HepG2 (cell line): Measurements from ENCODE around the gene CTSZ. TPM values are rescaled to one million over a fixed set of nuclear protein-coding genes. Genes with fewer than 3 reads are reported as not detected.

Experiments used
- ARHGAP35 ChIP-seq: sonication (generic); formaldehyde crosslinking; IDR thresholded peaks from 2 replicates; pipeline ENCODE4 v1.9.0; 2022; ENCODE audit warnings: mild to moderate bottlenecking, inconsistent platforms, moderate library complexity, missing genetic modification reagents, borderline replicate concordance
- GABPB1 ChIP-seq: IDR thresholded peaks from 2 replicates; pipeline ENCODE4 v1.6.1; 2016; ENCODE audit warnings: mild to moderate bottlenecking, missing genetic modification reagents, moderate library complexity, missing compliant biosample characterization
- HDAC1 ChIP-seq: sonication (generic); formaldehyde crosslinking; IDR thresholded peaks from 2 replicates; pipeline ENCODE4 v1.5.1; 2020; ENCODE audit warnings: mild to moderate bottlenecking, missing genetic modification reagents
- HIVEP1 ChIP-seq: sonication (generic); formaldehyde crosslinking; IDR thresholded peaks from 2 replicates; pipeline ENCODE4 v1.4.0; 2020; ENCODE audit warnings: mild to moderate bottlenecking, missing genetic modification reagents
- KLF13 ChIP-seq: sonication (generic); formaldehyde crosslinking; IDR thresholded peaks from 2 replicates; pipeline ENCODE4 v1.4.0; 2020; ENCODE audit warnings: mild to moderate bottlenecking, missing genetic modification reagents
- KMT2A ChIP-seq: sonication (generic); formaldehyde crosslinking; IDR thresholded peaks from 2 replicates; pipeline ENCODE4 v1.4.0; 2020; ENCODE audit warnings: missing genetic modification reagents
- NONO ChIP-seq, 2 experiments: fragments of 450-650 bp in 1 of 2; sonication (generic) in 1 of 2; formaldehyde crosslinking in 1 of 2; IDR thresholded peaks in 1 of 2; conservative IDR thresholded peaks in 1 of 2; 2 replicates each; pipeline versions ENCODE4 v1.6.1 to v1.8.0; 2017 to 2022; ENCODE audit warnings: mild to moderate bottlenecking in 1 of 2, missing genetic modification reagents in 1 of 2, moderate library complexity in 1 of 2
- PHF5A ChIP-seq: IDR thresholded peaks from one replicate; pipeline ENCODE4 v1.6.1; 2018; ENCODE audit warnings: low read depth, missing genetic modification reagents; ENCODE audit not compliant: unreplicated experiment
- PRPF4 ChIP-seq: fragments of 200-400 bp; formaldehyde crosslinking; IDR thresholded peaks from 2 replicates; pipeline ENCODE4 v1.6.1; 2016; ENCODE audit warnings: low read length, low read depth; ENCODE audit not compliant: poor library complexity, severe bottlenecking
- RBM22 ChIP-seq: fragments of 200-400 bp; formaldehyde crosslinking; optimal IDR thresholded peaks from 2 replicates; pipeline ENCODE3; 2017; ENCODE audit warnings: mild to moderate bottlenecking, low read length, moderate library complexity
- REXO4 ChIP-seq: sonication (generic); formaldehyde crosslinking; IDR thresholded peaks from 2 replicates; pipeline ENCODE4 v1.8.0; 2022; ENCODE audit warnings: missing genetic modification reagents, mild to moderate bottlenecking, borderline replicate concordance
- RORA ChIP-seq: sonication (generic); formaldehyde crosslinking; IDR thresholded peaks from 2 replicates; pipeline ENCODE4 v1.5.0; 2020; ENCODE audit warnings: mild to moderate bottlenecking, missing genetic modification reagents, moderate library complexity
- SIN3B ChIP-seq: fragments of 150-350 bp; IDR thresholded peaks from 2 replicates; pipeline ENCODE4 v1.6.1; 2014; ENCODE audit warnings: low read length
- TIGD3 ChIP-seq: sonication (generic); formaldehyde crosslinking; IDR thresholded peaks from 2 replicates; pipeline ENCODE4 v1.5.1; 2020; ENCODE audit warnings: mild to moderate bottlenecking, missing genetic modification reagents, borderline replicate concordance
- ZFP37 ChIP-seq: sonication (generic); formaldehyde crosslinking; IDR thresholded peaks from 2 replicates; pipeline ENCODE4 v1.4.0; 2020; ENCODE audit warnings: missing genetic modification reagents, borderline replicate concordance
- ZNF251 ChIP-seq: sonication (generic); formaldehyde crosslinking; IDR thresholded peaks from 2 replicates; pipeline ENCODE4 v1.9.0; 2021; ENCODE audit warnings: mild to moderate bottlenecking, missing genetic modification reagents
- ZNF451 ChIP-seq: sonication (generic); formaldehyde crosslinking; IDR thresholded peaks from 2 replicates; pipeline ENCODE4 v1.5.0; 2020; ENCODE audit warnings: mild to moderate bottlenecking, missing genetic modification reagents
- ZNF546 ChIP-seq: sonication (generic); formaldehyde crosslinking; conservative IDR thresholded peaks from 2 replicates; pipeline ENCODE4 v1.8.1; 2023; ENCODE audit warnings: mild to moderate bottlenecking, missing genetic modification reagents
- ZNF552 ChIP-seq: sonication (generic); formaldehyde crosslinking; IDR thresholded peaks from 2 replicates; pipeline ENCODE4 v1.9.0; 2022; ENCODE audit warnings: missing genetic modification reagents, mild to moderate bottlenecking, borderline replicate concordance
- ZNF564 ChIP-seq: sonication (generic); formaldehyde crosslinking; IDR thresholded peaks from 2 replicates; pipeline ENCODE4 v1.8.1; 2023; ENCODE audit warnings: mild to moderate bottlenecking, missing genetic modification reagents
- ZNF7 ChIP-seq: IDR thresholded peaks from 2 replicates; pipeline ENCODE4 v1.6.1; 2016; ENCODE audit warnings: missing biosample characterization, missing genetic modification reagents
- polyA plus RNA-seq, 8 experiments: library from polyadenylated mRNA; depleted of rRNA in 3 of 8; stranded (reverse) in 7 of 8; unstranded in 1 of 8; fragments of >200 nt; fragmentation: Illumina TruSeq in 4 of 8; extraction: Trizol in 4 of 8; gene quantifications; 2 replicates each; pipeline versions ENCODE4 v1.2.1 to v1.2.3, GENCODE V29; 2011 to 2016; ENCODE audit warnings: low read depth in 4 of 8, missing spikeins in 1 of 8, mixed read lengths in 1 of 8; ENCODE audit not compliant: insufficient read depth in 1 of 8
- total RNA-seq, 5 experiments: library from RNA; depleted of rRNA; stranded (reverse); fragments of >200 nt; fragmentation: Illumina TruSeq; extraction: Trizol; gene quantifications; 2 replicates each; pipeline ENCODE4 v1.2.3, GENCODE V29; 2016; ENCODE audit warnings: low read depth in 1 of 5
- TF ChIP-seq, protein P1 (sequence below), 2 experiments: sonication (generic) in 1 of 2; formaldehyde crosslinking in 1 of 2; IDR thresholded peaks; 2 replicates each; pipeline versions ENCODE4 v1.5.1 to v1.6.1; 2011 to 2020; ENCODE audit warnings: borderline replicate concordance in 1 of 2, low read depth in 1 of 2, low read length in 1 of 2, mild to moderate bottlenecking in 1 of 2, missing genetic modification reagents in 1 of 2, moderate library complexity in 1 of 2
- TF ChIP-seq, protein P2 (sequence below): sonication (generic); formaldehyde crosslinking; IDR thresholded peaks from 2 replicates; pipeline ENCODE4 v1.5.1; 2020; ENCODE audit warnings: missing genetic modification reagents, mild to moderate bottlenecking, borderline replicate concordance

Gene CTSZ
- total and polyA plus RNA-seq, 2 of the 13 experiments (the other 11 are each of a cell fraction or from before 2014, with no cell fraction given), result 0.33 TPM; not detected in 1

- TF ChIP-seq, protein P1, sequence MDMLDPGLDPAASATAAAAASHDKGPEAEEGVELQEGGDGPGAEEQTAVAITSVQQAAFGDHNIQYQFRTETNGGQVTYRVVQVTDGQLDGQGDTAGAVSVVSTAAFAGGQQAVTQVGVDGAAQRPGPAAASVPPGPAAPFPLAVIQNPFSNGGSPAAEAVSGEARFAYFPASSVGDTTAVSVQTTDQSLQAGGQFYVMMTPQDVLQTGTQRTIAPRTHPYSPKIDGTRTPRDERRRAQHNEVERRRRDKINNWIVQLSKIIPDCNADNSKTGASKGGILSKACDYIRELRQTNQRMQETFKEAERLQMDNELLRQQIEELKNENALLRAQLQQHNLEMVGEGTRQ (IDR thresholded peaks at IDR 0.05; ENCODE audit: low read depth, low read length), result no peak
- TF ChIP-seq, protein P1 (CRISPR knock-in tag; IDR thresholded peaks at IDR 0.05; ENCODE audit: borderline replicate concordance), result no peak
- TF ChIP-seq ZNF546 (CRISPR knock-in tag) (no peak), PRPF4 (no peak), HDAC1 (peak; percentile 63), KMT2A (CRISPR knock-in tag) (no peak; the same call in 1 of the 2 replicates), RBM22 (no peak), GABPB1 (CRISPR knock-in tag) (peak; percentile 17; the same call in 1 of the 2 replicates), ZFP37 (CRISPR knock-in tag) (no peak), ZNF251 (CRISPR knock-in tag) (no peak), KLF13 (CRISPR knock-in tag) (no peak), PHF5A (CRISPR knock-in tag) (peak; percentile 66), ZNF552 (no peak; the same call in 1 of the 2 replicates), TIGD3 (no peak), ZNF7 (CRISPR knock-in tag) (no peak), SIN3B (no peak), NONO (IDR thresholded peaks at IDR 0.05) (no peak), NONO (CRISPR knock-in tag; conservative IDR thresholded peaks at IDR 0.05) (no peak), HIVEP1 (CRISPR knock-in tag) (0 out of 2 replicates have a peak, but pooled peaks have one; percentile 15), ZNF564 (CRISPR knock-in tag) (no peak), REXO4 (CRISPR knock-in tag) (no peak), ZNF451 (CRISPR knock-in tag) (peak; percentile 27; the same call in 1 of the 2 replicates), RORA (no peak), ARHGAP35 (CRISPR knock-in tag) (peak; percentile 50; the same call in 1 of the 2 replicates)
- TF ChIP-seq, protein P2, sequence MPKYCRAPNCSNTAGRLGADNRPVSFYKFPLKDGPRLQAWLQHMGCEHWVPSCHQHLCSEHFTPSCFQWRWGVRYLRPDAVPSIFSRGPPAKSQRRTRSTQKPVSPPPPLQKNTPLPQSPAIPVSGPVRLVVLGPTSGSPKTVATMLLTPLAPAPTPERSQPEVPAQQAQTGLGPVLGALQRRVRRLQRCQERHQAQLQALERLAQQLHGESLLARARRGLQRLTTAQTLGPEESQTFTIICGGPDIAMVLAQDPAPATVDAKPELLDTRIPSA (CRISPR knock-in tag), result no peak
Measured at GRCh38 chr20:58995461-58996225, 11.4 kb downstream of the CTSZ start (continued).
